Measurements from ENCODE around the gene SCAF4. TPM values are rescaled to one million over a fixed set of nuclear protein-coding genes. Genes with fewer than 3 reads are reported as not detected.

Gene SCAF4
- total and polyA plus RNA-seq, 2 donors (not counting 3 experiments of a cell fraction or from before 2014, with no cell fraction given), result 12.2 to 41.2 TPM

- no peaks in the 10 kb centered on the region for H3K79me2 ChIP-seq (ENCODE audit: control insufficient read depth, insufficient read depth, low read length)
- H3K4me3 ChIP-seq (replicated peaks in 1 of 3; ENCODE audit: insufficient read depth in 1 of 3, low read depth in 1 of 3, low read length in 3 of 3), result no peak overlapping the region
- no TSS peak for BruUV-seq (replicated peaks)
- no peaks in the 10 kb centered on the region for H3K36me3 ChIP-seq (ENCODE audit: control insufficient read depth in 2 of 2, extremely low read depth in 1 of 2, insufficient read depth in 2 of 2, low read length in 2 of 2)
- TF ChIP-seq POLR2AphosphoS5 (IDR thresholded peaks at IDR 0.05; ENCODE audit: insufficient read depth, low read depth, low read length) (no peak), GATA2 (IDR thresholded peaks at IDR 0.05; ENCODE audit: insufficient read depth, insufficient read length, low read depth, low read length) (no peak), POLR2A (IDR thresholded peaks at IDR 0.05; ENCODE audit: low read depth, low read length) (no peak), EZH2 (IDR thresholded peaks at IDR 0.05; ENCODE audit: borderline replicate concordance, low read depth, low read length, severe bottlenecking) (no peak), JUN (IDR thresholded peaks at IDR 0.05; ENCODE audit: borderline replicate concordance, insufficient read depth, insufficient read length, low read depth) (no peak), MAX (IDR thresholded peaks at IDR 0.05; ENCODE audit: insufficient read depth, insufficient read length) (no peak), FOS (IDR thresholded peaks at IDR 0.05; ENCODE audit: borderline replicate concordance, insufficient read depth, low read length) (no peak), CTCF (IDR thresholded peaks at IDR 0.05; ENCODE audit: extremely low read depth in 1 of 2, insufficient read depth in 1 of 2, low read depth in 1 of 2, low read length in 2 of 2) (no peak), MYC (IDR thresholded peaks at IDR 0.05; ENCODE audit: low read depth, low read length) (no peak)
- no peak overlapping the region for H3K9ac ChIP-seq (replicated peaks; ENCODE audit: extremely low read depth, insufficient read depth, low read length)
- intact Hi-C loops (cut with micrococcal nuclease), result no loop called here
- DNase-seq (ENCODE audit: low read depth, low spot score) (no peak), FAIRE-seq (no peak)
- CTCF ChIA-PET, result interaction anchor here (0.6 to 1.5 kb wide), 3 partner anchors 8 to 1100 kb away, joined by 3 to 4 read pairs (median 3); no protein-coding TSS in a partner anchor
- H3K27me3 ChIP-seq (ENCODE audit: control insufficient read depth in 2 of 2, insufficient read depth in 2 of 2, low read length in 2 of 2), result peaks cover 0 to 7% of the 10 kb centered on the region in 2 experiments
- no peak overlapping the region for H2AFZ ChIP-seq (ENCODE audit: low read depth, low read length)
- H4K20me1 ChIP-seq (replicated peaks; ENCODE audit: control insufficient read depth, extremely low read depth, insufficient read depth, low read length), result no peaks in the 10 kb centered on the region
- no peaks in the 10 kb centered on the region for H3K9me1 ChIP-seq (replicated peaks; ENCODE audit: control insufficient read depth, extremely low read depth, insufficient read depth, low read length)
- H3K27ac ChIP-seq (ENCODE audit: insufficient read depth, low read depth, low read length), result no peak overlapping the region
- no peak overlapping the region for H3K4me2 ChIP-seq (ENCODE audit: insufficient read depth, low read length)
- POLR2A ChIA-PET, result no interaction called here
- no peaks in the 10 kb centered on the region for H3K9me3 ChIP-seq (replicated peaks; ENCODE audit: control insufficient read depth, insufficient read depth, low read length)
- H3K4me1 ChIP-seq (ENCODE audit: control insufficient read depth, extremely low read depth, insufficient read depth, low read length), result peaks cover 7% of the 10 kb centered on the region
- dilution Hi-C loops (cut with MboI; ENCODE audit: extremely low pct_ligation_motif_present, low sequenced_read_pairs), result no loop called here
These were observed 84.3 kb downstream of the SCAF4 start for GRCh38 chr21:31647650-31648049.

All from endothelial cell of umbilical vein (primary cell).